PC-9 (cell line): Measurements from ENCODE around the gene DNTTIP2.

Experiments used
- CTCF ChIP-seq: fragments of 200-600 bp; sonication (generic); conservative IDR thresholded peaks from 2 replicates; pipeline ENCODE4 v1.6.1; 2017; ENCODE audit warnings: mixed run types, antibody characterized with exemption, mild to moderate bottlenecking, moderate library complexity
- EZH2 ChIP-seq: fragments of 200-600 bp; sonication (generic); IDR thresholded peaks from 2 replicates; pipeline ENCODE4 v1.8.0; 2017; ENCODE audit warnings: antibody characterized with exemption, low read depth

GRCh38 chr1:93846992-93847810 is 31.8 kb downstream of the DNTTIP2 start:
- TF ChIP-seq EZH2 (no peak), CTCF (no peak)
